GM19467 (cell line): ENCODE data around the gene PRLHR.
"Not testable (repeated sequence)": the region's sequence is repeated elsewhere in the genome, so short reads cannot be mapped to it uniquely, and the experiment has no call there.

Experiments used
- ATAC-seq: cut with Tn5 transposase; IDR thresholded peaks from one replicate; pipeline ENCODE4 v1.9.1; 2021; ENCODE audit warnings: mild to moderate bottlenecking, moderate library complexity; ENCODE audit not compliant: unreplicated experiment

Gene PRLHR

GRCh38 chr10:118595598-118596425, at the start of gene PRLHR:
Gene PRLHR, minus strand, starts transcription at chr10:118595648. Its CDS starts 404 bp downstream, at chr10:118595244.
- ATAC-seq = no peak

- ATAC-seq = no peak
Observed at GRCh38 chr10:118642228-118642627, 46.8 kb upstream of the PRLHR start.

- ATAC-seq = no peak
Observed at GRCh38 chr10:118638680-118639079, 43.2 kb upstream of the PRLHR start.

GRCh38 chr10:118635674-118636402, 40.4 kb upstream of the PRLHR start:
- no peak for ATAC-seq

- no peak for ATAC-seq
Observed at GRCh38 chr10:118633786-118634185, 38.3 kb upstream of the PRLHR start.

- ATAC-seq = no peak
Observed at GRCh38 chr10:118629211-118629610, 33.8 kb upstream of the PRLHR start.

- no peak for ATAC-seq
Observed at GRCh38 chr10:118628397-118628796, 32.9 kb upstream of the PRLHR start.

GRCh38 chr10:118626953-118627352, 31.5 kb upstream of the PRLHR start:
- ATAC-seq = no peak

- no peak for ATAC-seq
Observed at GRCh38 chr10:118625504-118625903, 30.1 kb upstream of the PRLHR start.

GRCh38 chr10:118624747-118625146, 29.3 kb upstream of the PRLHR start:
- ATAC-seq = no peak

GRCh38 chr10:118621304-118621942, 26.0 kb upstream of the PRLHR start:
- no peak for ATAC-seq

- ATAC-seq = not testable (repeated sequence)
Observed at GRCh38 chr10:118613863-118614262, 18.4 kb upstream of the PRLHR start.

GRCh38 chr10:118610577-118610976, 15.1 kb upstream of the PRLHR start:
- no peak for ATAC-seq

- ATAC-seq = no peak
Observed at GRCh38 chr10:118607768-118608354, 12.4 kb upstream of the PRLHR start.

- no peak for ATAC-seq
Observed at GRCh38 chr10:118605694-118606093, 10.2 kb upstream of the PRLHR start.

- ATAC-seq = no peak
Observed at GRCh38 chr10:118596426-118597124, 1.1 kb upstream of the PRLHR start.

GRCh38 chr10:118595064-118595420, 406 bp downstream of the PRLHR start:
- ATAC-seq = no peak

GRCh38 chr10:118594392-118595063, 920 bp downstream of the PRLHR start:
- no peak for ATAC-seq

- ATAC-seq = no peak
Observed at GRCh38 chr10:118592675-118593330, 2.6 kb downstream of the PRLHR start.

- no peak for ATAC-seq
Observed at GRCh38 chr10:118590334-118590733, 5.1 kb downstream of the PRLHR start.
